ENCODE data around the gene PAEP. TPM values are rescaled to one million over a fixed set of nuclear protein-coding genes. Genes with fewer than 3 reads are reported as not detected.

Gene PAEP
- total and polyA plus RNA-seq, 3 donors from 2014 or later, result 2.5 TPM; not detected in 2

- Histone ChIP-seq H3K27ac (no peak overlapping the region), H3K4me1 (no peaks in the 10 kb centered on the region), H3K27me3 (no peaks in the 10 kb centered on the region), H3K4me3 (no peak overlapping the region), H3K36me3 (ENCODE audit: low read depth, missing control alignments) (no peaks in the 10 kb centered on the region), H3K9me3 (no peaks in the 10 kb centered on the region)
- WGBS, 2 donors, result 84 to 90% methylated on average over 17 of the region's 17 CpGs
- peak; percentile 3 for DNase-seq
- intact Hi-C loops (cut with DNase I; ENCODE audit: low total_unique reads), result no loop called here
- no peak for TF ChIP-seq POLR2A (IDR thresholded peaks at IDR 0.05)
- TF ChIP-seq CTCF (IDR thresholded peaks at IDR 0.05), result no peak
Measured at GRCh38 chr9:135609366-135609955, 47.9 kb downstream of the PAEP start.

DNA sequence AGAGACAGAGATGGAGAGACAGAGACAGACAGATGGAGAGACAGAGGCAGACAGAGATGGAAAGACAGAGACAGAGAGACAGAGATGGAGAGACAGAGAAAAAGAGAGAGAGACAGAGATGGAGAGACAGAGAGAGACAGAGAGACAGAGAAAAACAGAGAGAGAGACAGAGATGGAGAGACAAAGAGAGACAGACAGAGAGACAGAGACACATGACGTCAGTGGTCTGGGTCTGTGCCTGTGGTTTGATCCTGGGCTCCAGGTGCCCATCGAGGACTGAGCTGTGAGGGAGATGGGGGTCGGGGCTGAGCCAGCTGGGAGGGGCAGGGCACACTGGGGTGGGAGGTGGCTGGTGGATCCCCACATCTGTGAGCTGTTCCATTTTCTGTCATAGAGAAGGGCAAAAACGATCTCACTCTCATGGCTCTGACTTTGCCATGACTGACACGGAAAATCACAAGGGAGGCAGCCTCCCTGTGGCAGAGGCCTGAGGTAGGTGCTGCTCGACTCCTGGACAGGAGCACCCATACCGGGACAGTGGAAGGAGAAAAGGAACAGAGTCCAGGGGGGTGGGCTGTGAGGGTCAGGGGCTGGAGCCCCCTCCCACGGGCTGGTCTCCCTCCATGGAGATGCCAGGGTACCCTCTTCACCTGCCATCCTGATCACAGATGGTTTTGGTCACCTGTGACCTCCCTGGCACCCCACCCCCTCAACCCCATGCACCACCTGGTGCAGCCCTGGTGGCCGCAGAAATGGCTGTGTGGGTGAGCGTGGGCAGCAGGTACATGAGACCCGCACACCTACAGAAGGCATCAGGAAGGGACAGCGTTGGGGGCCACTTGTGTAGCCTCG lies 49.0 kb downstream of the PAEP start:
- peak; percentile 7 for DNase-seq

DNA sequence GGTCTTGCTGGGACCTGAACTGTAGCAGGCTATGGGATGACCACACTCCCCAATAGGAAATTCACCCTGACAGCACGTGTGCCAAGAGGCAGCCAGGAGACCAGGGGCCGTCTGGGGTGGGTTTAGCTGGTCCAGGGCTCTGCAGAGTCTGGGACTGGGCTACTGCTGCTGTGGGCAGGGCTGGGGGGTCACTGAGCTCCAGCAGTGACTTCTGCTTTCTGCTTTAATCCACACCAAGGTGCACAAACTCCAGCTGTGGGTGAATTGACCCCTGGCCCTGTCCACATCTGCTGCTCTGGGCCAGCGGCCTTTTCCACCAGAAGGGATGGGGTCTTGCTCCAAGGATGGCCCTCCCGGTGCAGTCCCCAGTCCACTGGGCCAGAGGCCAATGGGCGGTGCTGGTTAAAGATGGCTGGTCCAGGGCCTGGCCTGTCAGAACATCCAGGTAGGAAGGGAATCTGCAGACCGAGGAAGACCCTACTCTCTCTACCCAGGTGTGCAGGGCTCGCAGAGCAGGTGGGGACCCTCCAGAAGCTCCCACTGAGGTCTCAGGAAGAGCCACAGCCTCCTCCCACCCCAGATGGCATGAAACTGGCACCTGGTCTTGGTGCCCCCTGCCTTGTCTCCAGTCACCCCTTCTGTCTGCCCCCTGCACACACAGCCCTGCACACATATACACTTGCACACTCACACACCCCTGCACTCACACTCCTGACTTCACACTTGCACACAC lies 49.8 kb downstream of the PAEP start:
- no peaks in the 10 kb centered on the region for H3K27me3 ChIP-seq
- TF ChIP-seq POLR2A (IDR thresholded peaks at IDR 0.05) (no peak), CTCF (IDR thresholded peaks at IDR 0.05) (no peak)
- 90 to 100% methylated on average over 1 to 7 of the region's 7 CpGs for WGBS, 2 donors
- intact Hi-C loops (cut with DNase I; ENCODE audit: low total_unique reads), result no loop called here
- H3K9me3 ChIP-seq, result no peaks in the 10 kb centered on the region
- H3K4me3 ChIP-seq, result no peak overlapping the region
- peak; percentile 9 for DNase-seq
- no peaks in the 10 kb centered on the region for H3K4me1 ChIP-seq
- H3K36me3 ChIP-seq (ENCODE audit: low read depth, missing control alignments), result no peaks in the 10 kb centered on the region
- H3K27ac ChIP-seq, result no peak overlapping the region

More for the DNA sequence above, 49.0 kb downstream of the PAEP start:
- no peak overlapping the region for H3K27ac ChIP-seq
- no peaks in the 10 kb centered on the region for H3K36me3 ChIP-seq (ENCODE audit: low read depth, missing control alignments)
- no peak overlapping the region for H3K4me3 ChIP-seq
- H3K9me3 ChIP-seq, result no peaks in the 10 kb centered on the region
- intact Hi-C loops (cut with DNase I; ENCODE audit: low total_unique reads), result no loop called here
- no peak for TF ChIP-seq POLR2A (IDR thresholded peaks at IDR 0.05)
- no peak for TF ChIP-seq CTCF (IDR thresholded peaks at IDR 0.05)
- no peaks in the 10 kb centered on the region for H3K27me3 ChIP-seq
- no peaks in the 10 kb centered on the region for H3K4me1 ChIP-seq
- 84 to 85% methylated on average over 10 to 13 of the region's 13 CpGs for WGBS, 2 donors

DNA sequence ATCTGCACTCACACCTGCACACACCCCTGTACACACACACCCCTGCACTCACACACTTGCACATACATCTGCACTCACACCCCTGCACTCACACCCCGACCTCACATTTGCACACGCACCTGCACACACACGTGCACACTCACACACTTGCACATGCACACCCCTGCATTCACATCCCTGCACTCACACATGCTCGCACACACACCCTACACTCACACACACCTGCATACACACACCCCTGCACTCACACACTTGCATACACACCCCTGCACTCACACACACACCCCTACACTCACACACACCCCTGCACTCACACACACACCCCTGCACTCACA lies 50.3 kb downstream of the PAEP start:
- no peak overlapping the region for H3K27ac ChIP-seq
- H3K9me3 ChIP-seq, result no peaks in the 10 kb centered on the region
- peak; percentile 7 for DNase-seq
- WGBS, 2 donors, result 13 to 16% methylated on average over 4 of the region's 4 CpGs
- no peak overlapping the region for H3K4me3 ChIP-seq
- no peak for TF ChIP-seq CTCF (IDR thresholded peaks at IDR 0.05)
- no peak for TF ChIP-seq POLR2A (IDR thresholded peaks at IDR 0.05)
- no peaks in the 10 kb centered on the region for H3K4me1 ChIP-seq
- no peaks in the 10 kb centered on the region for H3K27me3 ChIP-seq
- H3K36me3 ChIP-seq (ENCODE audit: low read depth, missing control alignments), result no peaks in the 10 kb centered on the region
- intact Hi-C loops (cut with DNase I; ENCODE audit: low total_unique reads), result no loop called here
